ENCODE results near the gene MS4A18. TPM values are rescaled to one million over a fixed set of nuclear protein-coding genes. Genes with fewer than 3 reads are reported as not detected.

The MS4A18 gene
- total RNA-seq, 1 experiment from 2014 or later, result not detected

- no peak for DNase-seq
- Histone ChIP-seq H3K4me1 (replicated peaks; ENCODE audit: insufficient read depth) (no peaks in the 10 kb centered on the region), H3K4me2 (no peak overlapping the region), H3K27ac (no peak overlapping the region), H3K9me3 (ENCODE audit: insufficient read depth, low read depth) (no peaks in the 10 kb centered on the region), H3K36me3 (ENCODE audit: low read depth) (no peaks in the 10 kb centered on the region), H3K27me3 (ENCODE audit: insufficient read depth, low read depth) (peaks cover 94% of the 10 kb centered on the region), H3K4me3 (no peak overlapping the region), H4K20me1 (ENCODE audit: insufficient read depth) (no peaks in the 10 kb centered on the region), H3K79me2 (ENCODE audit: low read depth) (no peaks in the 10 kb centered on the region), H3K9me2 (ENCODE audit: insufficient read depth) (no peaks in the 10 kb centered on the region), H2AFZ (no peak overlapping the region), H3F3A (ENCODE audit: insufficient read depth, low read depth) (no peaks in the 10 kb centered on the region)
- no TSS peak for BruUV-seq (replicated peaks)
- CTCF ChIA-PET, result no interaction called here
- intact Hi-C loops (cut with micrococcal nuclease; ENCODE audit: unreplicated experiment), result no loop called here
- TF ChIP-seq EZH2 (IDR thresholded peaks at IDR 0.05; ENCODE audit: low read depth), result no peak
- TF ChIP-seq, protein P1, sequence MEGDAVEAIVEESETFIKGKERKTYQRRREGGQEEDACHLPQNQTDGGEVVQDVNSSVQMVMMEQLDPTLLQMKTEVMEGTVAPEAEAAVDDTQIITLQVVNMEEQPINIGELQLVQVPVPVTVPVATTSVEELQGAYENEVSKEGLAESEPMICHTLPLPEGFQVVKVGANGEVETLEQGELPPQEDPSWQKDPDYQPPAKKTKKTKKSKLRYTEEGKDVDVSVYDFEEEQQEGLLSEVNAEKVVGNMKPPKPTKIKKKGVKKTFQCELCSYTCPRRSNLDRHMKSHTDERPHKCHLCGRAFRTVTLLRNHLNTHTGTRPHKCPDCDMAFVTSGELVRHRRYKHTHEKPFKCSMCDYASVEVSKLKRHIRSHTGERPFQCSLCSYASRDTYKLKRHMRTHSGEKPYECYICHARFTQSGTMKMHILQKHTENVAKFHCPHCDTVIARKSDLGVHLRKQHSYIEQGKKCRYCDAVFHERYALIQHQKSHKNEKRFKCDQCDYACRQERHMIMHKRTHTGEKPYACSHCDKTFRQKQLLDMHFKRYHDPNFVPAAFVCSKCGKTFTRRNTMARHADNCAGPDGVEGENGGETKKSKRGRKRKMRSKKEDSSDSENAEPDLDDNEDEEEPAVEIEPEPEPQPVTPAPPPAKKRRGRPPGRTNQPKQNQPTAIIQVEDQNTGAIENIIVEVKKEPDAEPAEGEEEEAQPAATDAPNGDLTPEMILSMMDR (conservative IDR thresholded peaks at IDR 0.05), result no peak
- POLR2A ChIA-PET (ENCODE audit: unreplicated experiment), result no interaction called here
Measured at GRCh38 chr11:60768202-60768601, 43.7 kb downstream of the MS4A18 start.

GRCh38 chr11:60769273-60769672, 44.8 kb downstream of the MS4A18 start:
- H3K27ac ChIP-seq, result no peak overlapping the region
- intact Hi-C loops (cut with micrococcal nuclease; ENCODE audit: unreplicated experiment), result no loop called here
- BruUV-seq (replicated peaks), result no TSS peak
- no peak overlapping the region for H2AFZ ChIP-seq
- no peaks in the 10 kb centered on the region for H3K79me2 ChIP-seq (ENCODE audit: low read depth)
- H3K4me3 ChIP-seq, result no peak overlapping the region
- no peak for DNase-seq
- TF ChIP-seq, protein P1 (conservative IDR thresholded peaks at IDR 0.05), result no peak
- no peak for TF ChIP-seq EZH2 (IDR thresholded peaks at IDR 0.05; ENCODE audit: low read depth)
- no peaks in the 10 kb centered on the region for H3K4me1 ChIP-seq (replicated peaks; ENCODE audit: insufficient read depth)
- peaks cover 95% of the 10 kb centered on the region for H3K27me3 ChIP-seq (ENCODE audit: insufficient read depth, low read depth)
- H3K36me3 ChIP-seq (ENCODE audit: low read depth), result no peaks in the 10 kb centered on the region
- no peaks in the 10 kb centered on the region for H3K9me3 ChIP-seq (ENCODE audit: insufficient read depth, low read depth)
- POLR2A ChIA-PET (ENCODE audit: unreplicated experiment), result no interaction called here
- H3K4me2 ChIP-seq, result no peak overlapping the region
- no peaks in the 10 kb centered on the region for H3F3A ChIP-seq (ENCODE audit: insufficient read depth, low read depth)
- no peaks in the 10 kb centered on the region for H4K20me1 ChIP-seq (ENCODE audit: insufficient read depth)
- H3K9me2 ChIP-seq (ENCODE audit: insufficient read depth), result no peaks in the 10 kb centered on the region
- CTCF ChIA-PET, result no interaction called here

DNA sequence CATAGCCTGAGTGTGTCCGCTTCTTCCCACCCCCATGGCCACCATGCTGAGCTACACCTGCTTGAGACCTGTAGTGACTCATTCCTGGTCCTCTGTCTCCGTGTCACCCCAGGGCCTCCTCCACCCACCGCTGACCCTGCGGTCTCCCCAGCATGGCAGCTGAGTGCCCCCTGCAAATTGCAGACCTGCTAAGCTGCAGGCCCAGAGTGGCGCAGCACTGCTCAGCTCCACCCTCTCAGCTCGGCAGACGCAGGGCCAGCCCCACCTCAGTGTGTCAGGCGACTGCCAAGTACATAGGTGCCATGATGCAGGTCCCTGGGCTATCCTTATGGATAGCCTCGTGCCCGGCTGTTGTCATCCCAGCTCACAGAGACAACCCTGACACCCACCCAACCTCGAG, 45.3 kb downstream of the MS4A18 start:
- no peak for DNase-seq
- H3K9me2 ChIP-seq (ENCODE audit: insufficient read depth), result no peaks in the 10 kb centered on the region
- no peak for TF ChIP-seq EZH2 (IDR thresholded peaks at IDR 0.05; ENCODE audit: low read depth)
- TF ChIP-seq, protein P1 (conservative IDR thresholded peaks at IDR 0.05), result no peak
- BruUV-seq (replicated peaks), result no TSS peak
- intact Hi-C loops (cut with micrococcal nuclease; ENCODE audit: unreplicated experiment), result no loop called here
- H3K4me3 ChIP-seq, result no peak overlapping the region
- no peaks in the 10 kb centered on the region for H3F3A ChIP-seq (ENCODE audit: insufficient read depth, low read depth)
- no peaks in the 10 kb centered on the region for H4K20me1 ChIP-seq (ENCODE audit: insufficient read depth)
- H3K36me3 ChIP-seq (ENCODE audit: low read depth), result no peaks in the 10 kb centered on the region
- no peak overlapping the region for H2AFZ ChIP-seq
- no peaks in the 10 kb centered on the region for H3K79me2 ChIP-seq (ENCODE audit: low read depth)
- no peaks in the 10 kb centered on the region for H3K4me1 ChIP-seq (replicated peaks; ENCODE audit: insufficient read depth)
- no peak overlapping the region for H3K27ac ChIP-seq
- H3K4me2 ChIP-seq, result no peak overlapping the region
- ChIA-PET POLR2A (ENCODE audit: unreplicated experiment) (no interaction called here), CTCF (no interaction called here)
- no peaks in the 10 kb centered on the region for H3K9me3 ChIP-seq (ENCODE audit: insufficient read depth, low read depth)
- H3K27me3 ChIP-seq (ENCODE audit: insufficient read depth, low read depth), result peaks cover 95% of the 10 kb centered on the region
